ENCODE measurements around the gene RS1. TPM values are rescaled to one million over a fixed set of nuclear protein-coding genes. Genes with fewer than 3 reads are reported as not detected.

Gene RS1
- not detected in 2 replicates for total RNA-seq

GRCh38 chrX:18672008-18672407 lies at the start of gene RS1:
Gene RS1 (minus strand): TSS chrX:18672108. CDS start chrX:18672068, 40 bp downstream.
- Mint-ChIP-seq H3K4me1 (peaks cover 6% of the 10 kb centered on the region), H3K4me3 (no peak within 1 kb of the TSS), H3K27me3 (no peaks in the 10 kb centered on the region), H3K27ac (no peak within 1 kb of the TSS), H3K36me3 (ENCODE audit: low read depth) (no peaks in the 10 kb centered on the region), H3K9me3 (no peaks in the 10 kb centered on the region)
- intact Hi-C loops (cut with micrococcal nuclease), result loop anchor here (10.0 kb wide), 1 partner anchor 663 kb away; no protein-coding TSS in a partner anchor
- DNase-seq, result no peak

GRCh38 chrX:18719852-18720251 lies 47.9 kb upstream of the RS1 start:
- Mint-ChIP-seq H3K9me3 (no peaks in the 10 kb centered on the region), H3K27me3 (no peaks in the 10 kb centered on the region), H3K4me1 (no peaks in the 10 kb centered on the region), H3K27ac (no peak overlapping the region), H3K4me3 (no peak overlapping the region), H3K36me3 (ENCODE audit: low read depth) (no peaks in the 10 kb centered on the region)
- intact Hi-C loops (cut with micrococcal nuclease), result no loop called here
- no peak for DNase-seq

- no peaks in the 10 kb centered on the region for H3K9me3 Mint-ChIP-seq
- no peak overlapping the region for H3K4me3 Mint-ChIP-seq
- no peaks in the 10 kb centered on the region for H3K36me3 Mint-ChIP-seq (ENCODE audit: low read depth)
- DNase-seq, result no peak
- no peaks in the 10 kb centered on the region for H3K4me1 Mint-ChIP-seq
- no peaks in the 10 kb centered on the region for H3K27me3 Mint-ChIP-seq
- intact Hi-C loops (cut with micrococcal nuclease), result no loop called here
- H3K27ac Mint-ChIP-seq, result no peak overlapping the region
Observed at GRCh38 chrX:18714910-18715309, 43.0 kb upstream of the RS1 start.

- intact Hi-C loops (cut with micrococcal nuclease), result no loop called here
Observed at GRCh38 chrX:18709833-18710232, 37.9 kb upstream of the RS1 start.

GRCh38 chrX:18707426-18708049 lies 35.6 kb upstream of the RS1 start, which contains the start of gene PPEF1:
Gene PPEF1 (plus strand): TSS chrX:18707645. CDS start chrX:18707781, 136 bp downstream.
- Mint-ChIP-seq H3K27ac (no peak within 1 kb of the TSS), H3K4me3 (no peak within 1 kb of the TSS), H3K27me3 (no peaks in the 10 kb centered on the region), H3K9me3 (no peaks in the 10 kb centered on the region), H3K36me3 (ENCODE audit: low read depth) (no peaks in the 10 kb centered on the region), H3K4me1 (no peaks in the 10 kb centered on the region)
- DNase-seq, result no peak
- intact Hi-C loops (cut with micrococcal nuclease), result no loop called here

More at GRCh38 chrX:18709833-18710232, 37.9 kb upstream of the RS1 start:
- Mint-ChIP-seq H3K9me3 (no peaks in the 10 kb centered on the region), H3K4me3 (no peak overlapping the region), H3K4me1 (no peaks in the 10 kb centered on the region), H3K27ac (no peak overlapping the region), H3K36me3 (ENCODE audit: low read depth) (no peaks in the 10 kb centered on the region), H3K27me3 (no peaks in the 10 kb centered on the region)
- DNase-seq, result no peak

- H3K36me3 Mint-ChIP-seq (ENCODE audit: low read depth), result no peaks in the 10 kb centered on the region
- H3K4me1 Mint-ChIP-seq, result no peaks in the 10 kb centered on the region
- no peak for DNase-seq
- intact Hi-C loops (cut with micrococcal nuclease), result no loop called here
- H3K27ac Mint-ChIP-seq, result no peak overlapping the region
- no peaks in the 10 kb centered on the region for H3K27me3 Mint-ChIP-seq
- no peaks in the 10 kb centered on the region for H3K9me3 Mint-ChIP-seq
- no peak overlapping the region for H3K4me3 Mint-ChIP-seq
Observed at GRCh38 chrX:18702362-18703195, 30.7 kb upstream of the RS1 start.

- Mint-ChIP-seq H3K27me3 (no peaks in the 10 kb centered on the region), H3K9me3 (no peaks in the 10 kb centered on the region), H3K27ac (no peak overlapping the region), H3K36me3 (ENCODE audit: low read depth) (no peaks in the 10 kb centered on the region), H3K4me1 (no peaks in the 10 kb centered on the region), H3K4me3 (no peak overlapping the region)
- intact Hi-C loops (cut with micrococcal nuclease), result no loop called here
- DNase-seq, result no peak
Observed at GRCh38 chrX:18701621-18702361, 29.9 kb upstream of the RS1 start.

- DNase-seq, result no peak
- H3K27me3 Mint-ChIP-seq, result no peaks in the 10 kb centered on the region
- no peaks in the 10 kb centered on the region for H3K4me1 Mint-ChIP-seq
- no peak overlapping the region for H3K27ac Mint-ChIP-seq
- no peaks in the 10 kb centered on the region for H3K36me3 Mint-ChIP-seq (ENCODE audit: low read depth)
- intact Hi-C loops (cut with micrococcal nuclease), result no loop called here
- H3K9me3 Mint-ChIP-seq, result no peaks in the 10 kb centered on the region
- H3K4me3 Mint-ChIP-seq, result no peak overlapping the region
Observed at GRCh38 chrX:18698737-18699650, 27.1 kb upstream of the RS1 start.

GRCh38 chrX:18696653-18697052 lies 24.7 kb upstream of the RS1 start:
- H3K36me3 Mint-ChIP-seq (ENCODE audit: low read depth), result no peaks in the 10 kb centered on the region
- H3K27me3 Mint-ChIP-seq, result no peaks in the 10 kb centered on the region
- DNase-seq, result no peak
- intact Hi-C loops (cut with micrococcal nuclease), result no loop called here
- H3K4me3 Mint-ChIP-seq, result no peak overlapping the region
- H3K27ac Mint-ChIP-seq, result no peak overlapping the region
- no peaks in the 10 kb centered on the region for H3K9me3 Mint-ChIP-seq
- no peaks in the 10 kb centered on the region for H3K4me1 Mint-ChIP-seq

- no peak for DNase-seq
- H3K36me3 Mint-ChIP-seq (ENCODE audit: low read depth), result no peaks in the 10 kb centered on the region
- intact Hi-C loops (cut with micrococcal nuclease), result no loop called here
- no peak overlapping the region for H3K4me3 Mint-ChIP-seq
- H3K9me3 Mint-ChIP-seq, result no peaks in the 10 kb centered on the region
- no peaks in the 10 kb centered on the region for H3K4me1 Mint-ChIP-seq
- H3K27me3 Mint-ChIP-seq, result no peaks in the 10 kb centered on the region
- no peak overlapping the region for H3K27ac Mint-ChIP-seq
Observed at GRCh38 chrX:18692541-18692940, 20.6 kb upstream of the RS1 start.

GRCh38 chrX:18691431-18691830 lies 19.5 kb upstream of the RS1 start:
- H3K27ac Mint-ChIP-seq, result no peak overlapping the region
- H3K4me1 Mint-ChIP-seq, result no peaks in the 10 kb centered on the region
- DNase-seq, result no peak
- intact Hi-C loops (cut with micrococcal nuclease), result no loop called here
- H3K4me3 Mint-ChIP-seq, result no peak overlapping the region
- no peaks in the 10 kb centered on the region for H3K36me3 Mint-ChIP-seq (ENCODE audit: low read depth)
- no peaks in the 10 kb centered on the region for H3K9me3 Mint-ChIP-seq
- H3K27me3 Mint-ChIP-seq, result no peaks in the 10 kb centered on the region

GRCh38 chrX:18687856-18688495 lies 16.1 kb upstream of the RS1 start:
- intact Hi-C loops (cut with micrococcal nuclease), result no loop called here
- Mint-ChIP-seq H3K27ac (no peak overlapping the region), H3K4me1 (no peaks in the 10 kb centered on the region), H3K27me3 (no peaks in the 10 kb centered on the region), H3K9me3 (no peaks in the 10 kb centered on the region), H3K36me3 (ENCODE audit: low read depth) (no peaks in the 10 kb centered on the region), H3K4me3 (no peak overlapping the region)
- no peak for DNase-seq

GRCh38 chrX:18682979-18683387 lies 11.1 kb upstream of the RS1 start:
- Mint-ChIP-seq H3K4me3 (no peak overlapping the region), H3K27ac (no peak overlapping the region), H3K9me3 (no peaks in the 10 kb centered on the region), H3K27me3 (no peaks in the 10 kb centered on the region), H3K4me1 (no peaks in the 10 kb centered on the region), H3K36me3 (ENCODE audit: low read depth) (no peaks in the 10 kb centered on the region)
- DNase-seq, result no peak
- intact Hi-C loops (cut with micrococcal nuclease), result no loop called here
